Measurements from ENCODE around the gene MORN1. TPM values are rescaled to one million over a fixed set of nuclear protein-coding genes. Genes with fewer than 3 reads are reported as not detected.

The MORN1 gene
- total RNA-seq, 1 donor from 2014 or later: 5.5 TPM

GRCh38 chr1:2304282-2304681 lies 87.1 kb downstream of the MORN1 start:
- no peaks in the 10 kb centered on the region for H3K27me3 ChIP-seq (ENCODE audit: control insufficient read depth, insufficient read depth, low read length)
- FAIRE-seq (no peak), DNase-seq (ENCODE audit: low read depth) (no peak)
- no peak overlapping the region for H3K4me3 ChIP-seq (ENCODE audit: low read depth, low read length)
- TF ChIP-seq CTCF (IDR thresholded peaks at IDR 0.05; ENCODE audit: insufficient read depth, low read length, severe bottlenecking): no peak
- H3K36me3 ChIP-seq (ENCODE audit: control insufficient read depth, insufficient read depth, low read length): peaks cover 29% of the 10 kb centered on the region

DNA sequence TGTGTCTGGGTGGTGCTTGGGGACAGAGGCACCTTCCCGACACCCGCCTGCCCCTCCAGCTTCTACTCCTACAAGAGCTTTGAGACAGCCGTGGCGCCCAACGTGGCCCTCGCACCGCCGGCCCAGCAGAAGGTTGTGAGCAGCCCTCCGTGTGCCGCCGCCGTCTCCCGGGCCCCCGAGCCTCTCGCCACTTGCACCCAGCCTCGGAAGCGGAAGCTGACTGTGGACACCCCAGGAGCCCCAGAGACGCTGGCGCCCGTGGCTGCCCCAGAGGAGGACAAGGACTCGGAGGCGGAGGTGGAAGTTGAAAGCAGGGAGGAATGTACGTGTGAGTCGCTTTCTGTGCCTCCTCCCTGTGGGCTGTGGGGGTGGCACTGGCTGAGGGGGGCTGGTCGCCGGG lies 87.6 kb downstream of the MORN1 start:
- FAIRE-seq: no peak
- Histone ChIP-seq H3K27me3 (ENCODE audit: control insufficient read depth, insufficient read depth, low read length) (no peaks in the 10 kb centered on the region), H3K4me3 (ENCODE audit: low read depth, low read length) (no peak overlapping the region), H3K36me3 (ENCODE audit: control insufficient read depth, insufficient read depth, low read length) (peaks cover 29% of the 10 kb centered on the region)
- no peak for DNase-seq (ENCODE audit: low read depth)
- no peak for TF ChIP-seq CTCF (IDR thresholded peaks at IDR 0.05; ENCODE audit: insufficient read depth, low read length, severe bottlenecking)

GRCh38 chr1:2303016-2303775 lies 88.2 kb downstream of the MORN1 start:
- FAIRE-seq: no peak
- Histone ChIP-seq H3K27me3 (ENCODE audit: control insufficient read depth, insufficient read depth, low read length) (no peaks in the 10 kb centered on the region), H3K4me3 (ENCODE audit: low read depth, low read length) (no peak overlapping the region), H3K36me3 (ENCODE audit: control insufficient read depth, insufficient read depth, low read length) (peaks cover 29% of the 10 kb centered on the region)
- DNase-seq (ENCODE audit: low read depth): no peak
- TF ChIP-seq CTCF (IDR thresholded peaks at IDR 0.05; ENCODE audit: insufficient read depth, low read length, severe bottlenecking): no peak

GRCh38 chr1:2302292-2302925 lies 88.9 kb downstream of the MORN1 start:
- Histone ChIP-seq H3K4me3 (ENCODE audit: low read depth, low read length) (no peak overlapping the region), H3K36me3 (ENCODE audit: control insufficient read depth, insufficient read depth, low read length) (peaks cover 25% of the 10 kb centered on the region), H3K27me3 (ENCODE audit: control insufficient read depth, insufficient read depth, low read length) (no peaks in the 10 kb centered on the region)
- FAIRE-seq (no peak), DNase-seq (ENCODE audit: low read depth) (no peak)
- TF ChIP-seq CTCF (IDR thresholded peaks at IDR 0.05; ENCODE audit: insufficient read depth, low read length, severe bottlenecking): no peak

DNA sequence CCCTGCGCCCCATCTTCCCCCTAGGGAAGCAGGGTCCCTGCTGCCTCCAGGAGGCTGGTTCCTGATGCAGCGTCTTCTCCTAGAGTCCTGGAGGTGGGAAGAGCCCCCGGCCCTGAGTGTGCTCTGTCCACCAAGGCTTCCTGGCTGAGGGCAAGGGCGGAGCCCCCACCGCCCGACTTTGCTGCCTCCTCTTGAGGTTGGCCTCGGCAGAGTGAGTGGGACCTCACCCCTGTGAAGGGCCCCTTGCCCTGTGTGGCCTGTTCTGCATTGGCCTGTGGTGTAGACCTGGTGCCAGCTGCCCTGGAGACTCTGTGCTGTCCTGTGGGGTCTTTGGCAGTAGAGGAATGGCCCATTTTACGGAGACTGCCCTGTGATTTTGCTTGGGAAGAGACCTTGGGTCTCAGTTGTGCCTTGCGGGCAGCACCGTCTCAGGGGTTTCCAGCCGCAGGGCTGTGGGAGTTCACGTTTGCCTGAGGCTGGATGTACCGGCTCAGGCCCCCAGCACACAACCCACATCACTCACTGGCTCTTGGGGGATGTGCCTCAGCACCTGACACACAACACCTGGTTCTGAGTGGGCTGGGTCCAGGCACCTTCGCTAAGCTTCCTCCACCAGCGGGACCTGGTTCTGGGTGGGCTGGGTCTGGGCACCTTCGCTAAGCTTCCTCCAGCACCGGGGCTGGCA lies 89.6 kb downstream of the MORN1 start:
- DNase-seq (ENCODE audit: low read depth) (no peak), FAIRE-seq (no peak)
- Histone ChIP-seq H3K4me3 (ENCODE audit: low read depth, low read length) (no peak overlapping the region), H3K27me3 (ENCODE audit: control insufficient read depth, insufficient read depth, low read length) (no peaks in the 10 kb centered on the region), H3K36me3 (ENCODE audit: control insufficient read depth, insufficient read depth, low read length) (peaks cover 23% of the 10 kb centered on the region)
- no peak for TF ChIP-seq CTCF (IDR thresholded peaks at IDR 0.05; ENCODE audit: insufficient read depth, low read length, severe bottlenecking)

All from bronchial epithelial cell (primary cell).